ENCODE measurements around the gene ABCC1. TPM values are rescaled to one million over a fixed set of nuclear protein-coding genes. Genes with fewer than 3 reads are reported as not detected.

Gene ABCC1
- total RNA-seq, 2 donors from 2014 or later = 15.2 to 27.5 TPM

- H3K4me3 ChIP-seq = no peak overlapping the region
- peaks cover 32% of the 10 kb centered on the region for H3K36me3 ChIP-seq
- no peak for DNase-seq (ENCODE audit: low spot score)
- no peaks in the 10 kb centered on the region for H3K4me1 ChIP-seq
- H3K9me3 ChIP-seq = no peaks in the 10 kb centered on the region
- H3K27ac ChIP-seq = no peak overlapping the region
- no peak for TF ChIP-seq CTCF (IDR thresholded peaks at IDR 0.05)
- H3K27me3 ChIP-seq = no peaks in the 10 kb centered on the region
Measured at GRCh38 chr16:16105646-16106045, 156.2 kb downstream of the ABCC1 start.

- Histone ChIP-seq H3K9me3 (no peaks in the 10 kb centered on the region), H3K27me3 (no peaks in the 10 kb centered on the region), H3K36me3 (peaks cover 41% of the 10 kb centered on the region), H3K4me3 (no peak overlapping the region), H3K27ac (no peak overlapping the region), H3K4me1 (no peaks in the 10 kb centered on the region)
- no peak for TF ChIP-seq CTCF (IDR thresholded peaks at IDR 0.05)
- DNase-seq (ENCODE audit: low spot score) = no peak
Measured at GRCh38 chr16:16106466-16106865, 157.1 kb downstream of the ABCC1 start.

GRCh38 chr16:16107839-16108238 lies 158.4 kb downstream of the ABCC1 start:
- peaks cover 46% of the 10 kb centered on the region for H3K36me3 ChIP-seq
- H3K4me1 ChIP-seq = no peaks in the 10 kb centered on the region
- no peak overlapping the region for H3K4me3 ChIP-seq
- no peaks in the 10 kb centered on the region for H3K27me3 ChIP-seq
- no peak for DNase-seq (ENCODE audit: low spot score)
- H3K27ac ChIP-seq = no peak overlapping the region
- no peak for TF ChIP-seq CTCF (IDR thresholded peaks at IDR 0.05)
- H3K9me3 ChIP-seq = no peaks in the 10 kb centered on the region

DNA sequence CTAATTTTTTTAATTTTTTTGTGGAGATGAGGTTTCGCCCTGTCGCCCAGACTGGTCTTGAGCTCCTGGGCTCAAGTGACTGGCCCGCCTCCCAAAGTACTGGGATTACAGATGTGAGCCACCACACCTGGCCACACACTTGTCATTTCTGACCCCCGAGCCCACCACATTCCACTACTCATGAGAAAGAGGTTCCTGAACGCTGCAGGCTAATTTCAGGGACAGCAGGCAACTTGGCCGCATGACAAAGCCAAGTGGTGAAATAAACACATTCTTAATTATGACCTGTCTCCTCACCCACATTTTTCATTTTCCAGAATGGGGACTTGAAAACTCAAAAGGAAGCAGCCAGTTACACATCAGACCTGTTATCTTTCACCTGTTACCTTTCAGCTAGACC lies 159.3 kb downstream of the ABCC1 start:
- Histone ChIP-seq H3K4me1 (no peaks in the 10 kb centered on the region), H3K4me3 (no peak overlapping the region), H3K27ac (no peak overlapping the region), H3K9me3 (no peaks in the 10 kb centered on the region), H3K27me3 (no peaks in the 10 kb centered on the region), H3K36me3 (peaks cover 44% of the 10 kb centered on the region)
- no peak for DNase-seq (ENCODE audit: low spot score)
- no peak for TF ChIP-seq CTCF (IDR thresholded peaks at IDR 0.05)

DNA sequence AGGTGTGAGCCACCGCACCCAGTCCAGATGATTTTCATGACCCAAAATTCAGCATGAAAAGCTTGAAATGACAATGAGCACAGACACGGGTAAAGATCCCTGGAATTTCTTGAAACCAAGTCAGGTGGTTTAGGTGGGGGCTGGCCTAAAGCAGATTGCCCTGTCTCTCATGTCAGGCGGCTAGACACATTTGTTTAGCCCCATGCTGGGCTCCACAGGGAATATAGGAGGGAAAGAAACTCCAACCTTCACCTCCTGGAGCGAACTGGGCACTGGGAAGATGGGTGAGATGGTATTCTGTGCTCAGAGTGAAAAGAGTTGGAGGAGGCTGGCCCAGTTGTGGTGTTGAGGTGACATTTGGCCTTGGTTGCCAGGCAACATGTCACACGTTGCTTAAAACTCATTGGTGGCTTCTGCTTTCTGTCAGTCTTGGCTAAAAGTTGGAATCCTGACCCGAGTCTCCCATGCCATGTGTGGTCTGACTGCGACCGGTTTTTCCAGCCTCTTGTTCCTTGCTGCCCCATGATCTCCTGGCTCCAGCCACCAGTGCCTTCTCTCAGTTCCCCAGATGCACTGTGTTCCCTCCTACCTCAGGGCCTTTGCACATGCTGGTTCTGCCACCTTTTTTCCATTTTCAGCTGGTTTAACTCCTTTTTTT lies 160.2 kb downstream of the ABCC1 start:
- H3K27ac ChIP-seq = no peak overlapping the region
- TF ChIP-seq CTCF (IDR thresholded peaks at IDR 0.05) = no peak
- no peaks in the 10 kb centered on the region for H3K27me3 ChIP-seq
- no peaks in the 10 kb centered on the region for H3K4me1 ChIP-seq
- no peak overlapping the region for H3K4me3 ChIP-seq
- no peaks in the 10 kb centered on the region for H3K9me3 ChIP-seq
- DNase-seq (ENCODE audit: low spot score) = no peak
- H3K36me3 ChIP-seq = peaks cover 37% of the 10 kb centered on the region

DNA sequence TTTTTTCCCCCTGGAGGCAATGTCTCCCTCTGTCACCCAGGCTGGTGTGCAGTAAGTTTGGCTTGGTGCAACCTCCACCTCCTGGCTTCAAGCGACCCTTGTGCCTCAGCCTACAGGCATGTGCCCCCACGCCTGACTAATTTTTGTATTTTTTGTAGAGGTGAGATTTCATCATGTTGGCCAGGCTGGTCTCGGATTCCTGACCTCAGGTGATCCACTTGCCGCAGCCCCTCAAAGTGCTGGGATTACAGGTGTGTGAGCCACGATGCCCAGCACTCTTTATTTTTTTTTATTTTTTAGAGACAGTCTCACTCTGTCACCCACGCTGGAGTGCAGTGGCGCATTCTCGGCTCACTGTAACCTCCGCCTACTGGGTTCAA lies 160.7 kb downstream of the ABCC1 start:
- no peaks in the 10 kb centered on the region for H3K9me3 ChIP-seq
- no peaks in the 10 kb centered on the region for H3K27me3 ChIP-seq
- H3K4me3 ChIP-seq = no peak overlapping the region
- no peak for DNase-seq (ENCODE audit: low spot score)
- no peak for TF ChIP-seq CTCF (IDR thresholded peaks at IDR 0.05)
- H3K4me1 ChIP-seq = no peaks in the 10 kb centered on the region
- no peak overlapping the region for H3K27ac ChIP-seq
- H3K36me3 ChIP-seq = peaks cover 42% of the 10 kb centered on the region
